Heart right ventricle (tissue), 16 donors: ENCODE results near the gene ZFHX3. TPM values are rescaled to one million over a fixed set of nuclear protein-coding genes. Genes with fewer than 3 reads are reported as not detected.
A peak's percentile ranks its signal among the peaks of the same experiment; 100 is the strongest.

Source experiments
- ATAC-seq, 8 donors: fragments of 200-7000 bp; cut with Tn5 transposase; one replicate each; pipeline ENCODE4 v1.9.1; 2020; ENCODE audit warnings: mild to moderate bottlenecking in 8 of 8, moderate library complexity in 8 of 8, moderate number of reproducible peaks in 1 of 8
- DNase-seq, 2 donors: peaks; one replicate each; pipeline ENCODE4 v3.0.0-alpha.2; 2020
- H3K27ac ChIP-seq, 10 donors: fragments of 200-600 bp; sonication (generic) in 2 of 10; one replicate each; pipeline versions ENCODE4 v1.5.0 to v1.8.0; 2020 to 2022; ENCODE audit warnings: mild to moderate bottlenecking in 3 of 10
- H3K27me3 ChIP-seq, 7 donors: fragments of 200-600 bp; one replicate each; pipeline ENCODE4 v1.8.0; 2021 to 2022; ENCODE audit warnings: mild to moderate bottlenecking in 2 of 7
- H3K36me3 ChIP-seq, 9 donors: fragments of 200-600 bp; sonication (generic) in 1 of 9; one replicate each; pipeline versions ENCODE4 v1.5.0 to v1.8.0; 2020 to 2022; ENCODE audit warnings: mild to moderate bottlenecking in 2 of 9
- H3K4me1 ChIP-seq, 9 donors: fragments of 200-600 bp; sonication (generic) in 1 of 9; one replicate each; pipeline versions ENCODE4 v1.5.0 to v1.8.0; 2020 to 2022; ENCODE audit warnings: mild to moderate bottlenecking in 4 of 9
- H3K4me3 ChIP-seq, 10 donors: fragments of 200-600 bp; sonication (generic) in 2 of 10; one replicate each; pipeline versions ENCODE4 v1.5.0 to v1.8.0; 2020 to 2022; ENCODE audit warnings: mild to moderate bottlenecking in 7 of 10, moderate library complexity in 2 of 10
- H3K9me3 ChIP-seq, 11 donors: fragments of 200-600 bp in 10 of 11; sonication (generic) in 2 of 11; one replicate each; pipeline versions ENCODE4 v1.5.0 to v1.8.0; 2013 to 2022; ENCODE audit warnings: mild to moderate bottlenecking in 2 of 11, control low read depth in 1 of 11, moderate library complexity in 1 of 11
- WGBS, 2 donors: extraction: QIAGEN DNeasy Blood & Tissue Kit; methylation state at CpG; one replicate each; pipeline ENCODE4 v1.1.7; 2013; ENCODE audit warnings: inconsistent platforms in 1 of 2; 5-methylcytosine and 5-hydroxymethylcytosine counted together
- intact Hi-C, 10 donors: fragments of 100-400 bp; cut with DNase I; formaldehyde crosslinking; loops; one replicate each; pipeline versions ENCODE4 v1.11.1 to v1.14.2; 2022
- polyA plus RNA-seq, 2 donors: library from polyadenylated mRNA; stranded (reverse); fragments of 200-250 nt; gene quantifications; one replicate each; pipeline ENCODE4 v1.2.3, GENCODE V29; 2013
- total RNA-seq, 10 donors: library from RNA; stranded (reverse); fragmentation: NEBNext Ultra II Directional in 3 of 10; extraction: Animal tissue kit (Norgen Biotek cat#: 25700) in 3 of 10; gene quantifications; one replicate each; pipeline versions ENCODE4 v1.2.1 to v1.2.4, GENCODE V29; 2021 to 2023
- TF ChIP-seq, protein P1 (sequence below), 9 donors: fragments of 200-600 bp; sonication (generic) in 2 of 9; IDR thresholded peaks; one replicate each; pipeline versions ENCODE4 v1.5.0 to v1.8.0; 2021 to 2022; ENCODE audit warnings: antibody characterized with exemption in 9 of 9, mild to moderate bottlenecking in 5 of 9, moderate library complexity in 1 of 9
- donor health status: Arrhythmogenic right ventricular cardiomyopathy.
- donor health status: ischemic (EF 13 %, LVEDD 7.1; RV severe dilation, severe dysfunction).
- donor health status: healthy with polysubstance abuse.
- donor health status: DM: no; HTN: yes; CAD: no.
- donor health status: DM: no; HTN: no; CAD: no.
- donor health status: ischemic (EF 25% LVEDD 6.9; RV normal size, moderate dysfunction).
- donor health status: ischemic (EF 25% LVEDD 5.7; RV mildly dilated, moderate dysfunction).
- donor health status: healthy.
- donor health status: DM: yes; HTN: yes; CAD: no.
- donor health status: Ischemic cardiomyopathy.
- donor health status: ischemic (EF 35%, LVEDD 5.7; RV mildly dilated, moderate dysfunction).
- donor health status: nonischemic (EF 11% LVEDD 7.7; RV severe dilation, severe dysfunction).
- donor health status: DM: yes; HTN: yes; CAD: no.
- donor health status: PGD.
- donor health status: ischemic (EF 29% LVEDD 5.4; RV normal size, mild dysfunction).
- donor health status: nonischemic (EF 23%, LVEDD 6.1; RV moderate dilation, normal function).

Gene ZFHX3
- total and polyA plus RNA-seq, 12 donors = 1.6 to 15.2 (median 10.4) TPM

- Histone ChIP-seq H3K4me3 (no peak overlapping the region), H3K9me3 (no peaks in the 10 kb centered on the region), H3K27ac (no peak overlapping the region), H3K4me1 (peaks cover 7 to 87% (median 37%) of the 10 kb centered on the region in 9 donors), H3K36me3 (no peaks in the 10 kb centered on the region), H3K27me3 (no peaks in the 10 kb centered on the region)
- intact Hi-C loops = loop anchor here in 1 of 10 donors (10.0 kb wide), 1 partner anchor 56 kb away; no protein-coding TSS in a partner anchor
- no peak for DNase-seq
- TF ChIP-seq, protein P1, sequence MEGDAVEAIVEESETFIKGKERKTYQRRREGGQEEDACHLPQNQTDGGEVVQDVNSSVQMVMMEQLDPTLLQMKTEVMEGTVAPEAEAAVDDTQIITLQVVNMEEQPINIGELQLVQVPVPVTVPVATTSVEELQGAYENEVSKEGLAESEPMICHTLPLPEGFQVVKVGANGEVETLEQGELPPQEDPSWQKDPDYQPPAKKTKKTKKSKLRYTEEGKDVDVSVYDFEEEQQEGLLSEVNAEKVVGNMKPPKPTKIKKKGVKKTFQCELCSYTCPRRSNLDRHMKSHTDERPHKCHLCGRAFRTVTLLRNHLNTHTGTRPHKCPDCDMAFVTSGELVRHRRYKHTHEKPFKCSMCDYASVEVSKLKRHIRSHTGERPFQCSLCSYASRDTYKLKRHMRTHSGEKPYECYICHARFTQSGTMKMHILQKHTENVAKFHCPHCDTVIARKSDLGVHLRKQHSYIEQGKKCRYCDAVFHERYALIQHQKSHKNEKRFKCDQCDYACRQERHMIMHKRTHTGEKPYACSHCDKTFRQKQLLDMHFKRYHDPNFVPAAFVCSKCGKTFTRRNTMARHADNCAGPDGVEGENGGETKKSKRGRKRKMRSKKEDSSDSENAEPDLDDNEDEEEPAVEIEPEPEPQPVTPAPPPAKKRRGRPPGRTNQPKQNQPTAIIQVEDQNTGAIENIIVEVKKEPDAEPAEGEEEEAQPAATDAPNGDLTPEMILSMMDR (IDR thresholded peaks at IDR 0.05) = no peak
- WGBS, 2 donors = 84 to 92% methylated on average over 9 of the region's 9 CpGs
- ATAC-seq = no peak
These were observed 19.1 kb downstream of the ZFHX3 start for GRCh38 chr16:73028721-73029361.

DNA sequence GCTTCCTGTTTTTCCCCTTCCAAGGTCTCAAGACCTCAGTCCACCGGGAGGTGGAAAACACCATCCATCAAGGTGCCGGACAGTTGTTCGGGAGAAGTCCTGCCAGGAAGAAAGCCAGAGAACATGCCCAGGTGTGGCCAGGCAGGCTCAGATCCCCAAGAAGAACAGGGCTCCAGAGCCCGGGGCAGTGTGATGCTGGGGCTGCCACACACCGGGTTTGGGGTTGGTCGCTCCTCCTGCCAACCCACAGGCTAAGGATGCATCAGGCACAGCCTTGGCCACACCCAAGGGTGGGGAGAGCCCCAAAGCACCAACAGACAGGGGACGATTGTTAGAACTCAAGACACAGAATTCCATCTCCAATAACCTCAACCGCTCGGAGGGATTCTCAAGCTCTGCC, 19.7 kb downstream of the ZFHX3 start:
- ATAC-seq = no peak
- H3K4me3 ChIP-seq = no peak overlapping the region
- intact Hi-C loops = loop anchor here in 1 of 10 donors (10.0 kb wide), 1 partner anchor 57 kb away; no protein-coding TSS in a partner anchor

DNA sequence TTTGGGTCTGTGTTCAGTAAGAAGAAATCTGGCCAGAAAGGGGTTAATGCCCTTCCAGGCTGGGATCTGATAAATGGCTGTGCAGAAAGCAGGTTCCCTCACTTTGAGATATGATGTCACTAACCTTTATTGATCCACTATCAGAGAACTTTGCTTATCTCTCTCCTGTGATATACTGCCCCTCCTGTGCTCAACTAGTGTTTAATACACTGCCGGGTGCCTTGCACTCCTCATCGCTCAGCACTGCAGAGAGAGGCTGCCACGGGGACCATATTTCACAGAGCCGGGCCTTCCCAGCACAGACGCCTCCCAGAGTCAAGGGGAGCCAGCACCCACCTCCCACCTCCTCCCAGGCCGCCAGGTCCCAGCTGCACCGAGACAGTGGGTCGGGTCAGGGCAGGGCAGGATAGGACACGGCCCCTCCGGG, 20.2 kb downstream of the ZFHX3 start:
- ATAC-seq = peak in 1 of 8 donors; percentile 3
- peaks cover 7 to 77% (median 32%) of the 10 kb centered on the region in 9 donors for H3K4me1 ChIP-seq
- WGBS, 2 donors = 77 to 83% methylated on average over 10 of the region's 10 CpGs

More for the DNA sequence above, 19.7 kb downstream of the ZFHX3 start:
- no peak for DNase-seq
- Histone ChIP-seq H3K36me3 (no peaks in the 10 kb centered on the region), H3K27ac (peak overlapping the region in 1 of 10 donors; percentile 10), H3K9me3 (no peaks in the 10 kb centered on the region), H3K27me3 (no peaks in the 10 kb centered on the region), H3K4me1 (peaks cover 7 to 82% (median 37%) of the 10 kb centered on the region in 9 donors)
- TF ChIP-seq, protein P1 (IDR thresholded peaks at IDR 0.05) = no peak
- WGBS, 2 donors = 86 to 89% methylated on average over 9 of the region's 9 CpGs

More for the DNA sequence above, 20.2 kb downstream of the ZFHX3 start:
- intact Hi-C loops = loop anchor here in 1 of 10 donors (10.0 kb wide), 1 partner anchor 57 kb away; no protein-coding TSS in a partner anchor
- H3K27ac ChIP-seq = peak overlapping the region in 1 of 10 donors; percentile 10
- H3K27me3 ChIP-seq = no peaks in the 10 kb centered on the region
- no peak for DNase-seq
- TF ChIP-seq, protein P1 (IDR thresholded peaks at IDR 0.05) = no peak
- H3K4me3 ChIP-seq = no peak overlapping the region
- H3K36me3 ChIP-seq = no peaks in the 10 kb centered on the region
- H3K9me3 ChIP-seq = no peaks in the 10 kb centered on the region
